Sigmoid colon (tissue), 4 donors: ENCODE data around the gene TIMP1.

Experiments
- CTCF ChIP-seq, 4 experiments: fragments of 450-650 bp in 3 of 4; fragments of 200-600 bp in 1 of 4; IDR thresholded peaks; one replicate each; pipeline ENCODE4 v1.5.1; 2016 to 2019; ENCODE audit warnings: antibody characterized with exemption in 4 of 4, mild to moderate bottlenecking in 3 of 4, moderate library complexity in 2 of 4
- EP300 ChIP-seq, 4 donors: sonication (generic); formaldehyde crosslinking; IDR thresholded peaks; one replicate each; pipeline ENCODE4 v1.6.1; 2017; ENCODE audit warnings: antibody characterized with exemption in 4 of 4
- POLR2A ChIP-seq, 2 donors: fragments of 450-650 bp; IDR thresholded peaks; one replicate each; pipeline ENCODE4 v1.6.1; 2016; ENCODE audit warnings: antibody characterized with exemption in 2 of 2, mild to moderate bottlenecking in 2 of 2, moderate library complexity in 2 of 2
- POLR2AphosphoS5 ChIP-seq, 4 donors: sonication (generic); formaldehyde crosslinking; IDR thresholded peaks; one replicate each; pipeline ENCODE4 v1.6.1; 2017; ENCODE audit warnings: antibody characterized with exemption in 4 of 4

DNA sequence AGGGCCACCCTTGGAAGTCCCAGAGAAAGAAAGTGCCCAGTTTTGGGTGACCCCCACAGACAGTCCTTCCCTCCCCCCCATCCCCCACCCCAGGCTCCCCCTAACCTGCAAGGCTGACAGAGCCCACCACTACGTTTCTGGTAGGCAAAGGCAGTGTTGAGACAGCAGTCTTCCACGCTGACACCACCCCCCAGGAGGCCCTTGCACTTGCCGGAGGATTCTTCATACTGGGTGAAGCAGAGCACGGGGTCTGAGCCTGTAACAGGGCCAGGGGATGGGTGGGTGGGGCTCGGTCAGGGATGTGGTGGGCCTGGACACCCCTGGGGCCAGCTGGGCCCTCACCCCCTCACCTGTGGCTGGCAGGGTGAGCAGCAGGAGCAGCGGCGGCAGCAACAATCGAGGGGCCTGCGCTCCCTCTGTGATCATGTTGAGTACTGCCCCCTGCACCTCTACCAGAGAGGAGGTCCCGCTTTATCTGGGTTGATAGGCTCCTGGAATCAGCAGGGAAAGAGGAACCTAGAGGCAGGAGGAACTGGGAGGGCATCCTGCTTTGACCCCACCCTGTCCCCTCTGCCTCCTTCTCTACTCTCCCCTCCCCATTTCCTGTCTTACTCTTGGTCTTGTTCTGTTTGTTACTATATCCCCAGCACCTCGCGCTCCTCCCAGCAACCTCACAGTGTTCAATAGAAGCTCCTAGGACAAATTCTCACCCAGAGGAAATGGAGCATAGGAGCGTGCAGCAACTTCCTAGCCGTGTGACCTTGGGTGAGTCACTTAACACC lies 47.4 kb downstream of the TIMP1 start, which contains the start of gene CFP:
- no peak for TF ChIP-seq CTCF (IDR thresholded peaks at IDR 0.05)
- TF ChIP-seq POLR2A (IDR thresholded peaks at IDR 0.05), result no peak
- no peak for TF ChIP-seq POLR2AphosphoS5 (IDR thresholded peaks at IDR 0.05)
- no peak for TF ChIP-seq EP300 (IDR thresholded peaks at IDR 0.05)
